HepG2 (cell line): ENCODE results near the gene GLIS2. TPM values are rescaled to one million over a fixed set of nuclear protein-coding genes. Genes with fewer than 3 reads are reported as not detected.
A peak's percentile ranks its signal among the peaks of the same experiment; 100 is the strongest.

Experiments
- CBX2 ChIP-seq, 2 experiments: fragments of 200-600 bp in 1 of 2; sonication (generic); formaldehyde crosslinking in 1 of 2; IDR thresholded peaks; 2 replicates each; pipeline versions ENCODE4 v1.7.0 to v1.8.1; 2018 to 2022; ENCODE audit warnings: low read depth in 2 of 2, low read length in 1 of 2, mild to moderate bottlenecking in 1 of 2, missing genetic modification reagents in 1 of 2
- CCDC6 ChIP-seq: sonication (generic); formaldehyde crosslinking; IDR thresholded peaks from 2 replicates; pipeline ENCODE4 v1.8.1; 2022; ENCODE audit warnings: mild to moderate bottlenecking, missing genetic modification reagents, moderate library complexity
- IRX3 ChIP-seq: sonication (generic); formaldehyde crosslinking; IDR thresholded peaks from 2 replicates; pipeline ENCODE4 v1.8.1; 2023; ENCODE audit warnings: mild to moderate bottlenecking, low read depth, missing genetic modification reagents, borderline replicate concordance
- KLF16 ChIP-seq, 2 experiments: sonication (generic) in 1 of 2; formaldehyde crosslinking in 1 of 2; IDR thresholded peaks; 2 replicates each; pipeline versions ENCODE4 v1.6.1 to v1.8.0; 2016 to 2023; ENCODE audit warnings: missing genetic modification reagents in 2 of 2, missing compliant biosample characterization in 1 of 2
- NFATC3 ChIP-seq: sonication (generic); formaldehyde crosslinking; IDR thresholded peaks from 2 replicates; pipeline ENCODE4 v1.5.1; 2020; ENCODE audit warnings: mild to moderate bottlenecking, missing genetic modification reagents
- NFYC ChIP-seq: IDR thresholded peaks from 2 replicates; pipeline ENCODE4 v1.6.1; 2016; ENCODE audit warnings: missing genetic modification reagents, missing compliant biosample characterization
- SAP130 ChIP-seq: IDR thresholded peaks from 2 replicates; pipeline ENCODE4 v1.6.1; 2016; ENCODE audit warnings: low read depth
- TSC22D2 ChIP-seq: sonication (generic); formaldehyde crosslinking; IDR thresholded peaks from 2 replicates; pipeline ENCODE4 v1.5.1; 2020; ENCODE audit warnings: missing genetic modification reagents, mild to moderate bottlenecking, borderline replicate concordance
- ZNF275 ChIP-seq: sonication (generic); formaldehyde crosslinking; IDR thresholded peaks from 2 replicates; pipeline ENCODE4 v1.8.0; 2022; ENCODE audit warnings: missing genetic modification reagents, mild to moderate bottlenecking, inconsistent platforms, borderline replicate concordance
- ZNF468 ChIP-seq: sonication (generic); formaldehyde crosslinking; IDR thresholded peaks from 2 replicates; pipeline ENCODE4 v1.8.0; 2022; ENCODE audit warnings: mild to moderate bottlenecking, moderate library complexity, missing genetic modification reagents
- ZNF639 ChIP-seq: conservative IDR thresholded peaks from 2 replicates; pipeline ENCODE4 v1.6.1; 2018; ENCODE audit warnings: missing genetic modification reagents
- ZNF780A ChIP-seq: sonication (generic); formaldehyde crosslinking; IDR thresholded peaks from 2 replicates; pipeline ENCODE4 v1.8.0; 2022; ENCODE audit warnings: mild to moderate bottlenecking, missing genetic modification reagents, moderate library complexity
- ZSCAN25 ChIP-seq: sonication (generic); formaldehyde crosslinking; IDR thresholded peaks from 2 replicates; pipeline ENCODE4 v1.8.0; 2022; ENCODE audit warnings: mild to moderate bottlenecking, missing genetic modification reagents
- ZSCAN29 ChIP-seq: sonication (generic); formaldehyde crosslinking; conservative IDR thresholded peaks from 2 replicates; pipeline ENCODE4 v1.4.0; 2020; ENCODE audit warnings: mild to moderate bottlenecking, missing genetic modification reagents
- polyA plus RNA-seq, 8 experiments: library from polyadenylated mRNA; depleted of rRNA in 3 of 8; stranded (reverse) in 7 of 8; unstranded in 1 of 8; fragments of >200 nt; fragmentation: Illumina TruSeq in 4 of 8; extraction: Trizol in 4 of 8; gene quantifications; 2 replicates each; pipeline versions ENCODE4 v1.2.1 to v1.2.3, GENCODE V29; 2011 to 2016; ENCODE audit warnings: low read depth in 4 of 8, missing spikeins in 1 of 8, mixed read lengths in 1 of 8; ENCODE audit not compliant: insufficient read depth in 1 of 8
- total RNA-seq, 5 experiments: library from RNA; depleted of rRNA; stranded (reverse); fragments of >200 nt; fragmentation: Illumina TruSeq; extraction: Trizol; gene quantifications; 2 replicates each; pipeline ENCODE4 v1.2.3, GENCODE V29; 2016; ENCODE audit warnings: low read depth in 1 of 5
- TF ChIP-seq, protein P1 (sequence below): sonication (generic); formaldehyde crosslinking; IDR thresholded peaks from 2 replicates; pipeline ENCODE4 v1.4.0; 2020; ENCODE audit warnings: missing genetic modification reagents, borderline replicate concordance
- TF ChIP-seq, protein P2 (sequence below): sonication (generic); formaldehyde crosslinking; IDR thresholded peaks from 2 replicates; pipeline ENCODE4 v1.4.0; 2020; ENCODE audit warnings: missing genetic modification reagents

Gene GLIS2
- total and polyA plus RNA-seq, 2 of the 13 experiments (the other 11 are each of a cell fraction or from before 2014, with no cell fraction given): 0.28 to 0.29 TPM

DNA sequence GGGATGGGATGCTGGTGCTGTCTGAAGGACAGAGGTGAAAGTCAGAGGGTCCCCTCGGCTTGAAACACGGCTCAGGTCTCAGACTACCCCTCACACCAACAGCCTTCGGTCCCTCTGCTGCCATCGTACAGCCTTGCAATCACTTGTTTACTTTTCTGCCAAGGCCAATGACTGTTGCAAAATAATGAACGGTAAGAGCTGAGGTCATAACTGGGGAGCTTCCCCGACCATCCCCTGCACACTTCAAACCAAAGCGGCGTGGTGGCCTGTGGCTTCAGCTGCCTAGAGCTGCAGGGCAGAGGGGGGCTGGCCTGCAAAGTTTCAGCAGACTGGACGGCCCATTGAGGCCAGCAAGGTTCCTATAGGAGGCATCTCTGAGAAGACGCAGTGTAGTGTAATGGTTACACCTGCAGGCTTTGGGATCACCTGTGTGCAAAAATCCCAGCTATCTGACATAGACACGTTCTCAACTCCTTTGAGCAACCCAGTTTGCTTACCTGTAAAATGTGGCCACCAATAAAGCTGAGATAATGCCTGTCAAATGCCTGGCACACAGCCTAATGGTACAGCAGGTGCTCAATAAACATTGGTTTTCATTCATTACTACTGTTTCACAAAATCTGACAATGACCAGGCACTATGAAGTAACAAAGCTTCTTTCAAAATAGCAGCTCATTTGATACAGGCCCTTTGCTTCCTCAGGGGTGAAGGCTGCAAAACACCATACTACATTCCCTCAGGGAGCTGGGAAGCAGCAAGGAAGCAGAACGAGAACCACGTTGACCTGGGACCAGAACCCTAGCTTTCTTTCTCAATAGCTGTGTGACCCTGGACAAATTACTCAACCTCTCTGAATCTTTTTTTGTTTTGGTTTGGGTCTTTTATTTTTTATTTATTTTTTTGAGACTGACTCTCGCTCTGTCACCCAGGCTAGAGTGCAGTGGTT lies 30.2 kb downstream of the GLIS2 start (continued):
- peak; percentile 36; the same call in 1 of the 2 replicates for TF ChIP-seq CCDC6
- TF ChIP-seq SAP130 (CRISPR knock-in tag): peak; percentile 97
- no peak for TF ChIP-seq NFATC3 (CRISPR knock-in tag)
- no peak; the same call in 1 of the 2 replicates for TF ChIP-seq ZSCAN29 (CRISPR knock-in tag)
- TF ChIP-seq IRX3 (CRISPR knock-in tag): no peak
- TF ChIP-seq ZNF275 (CRISPR knock-in tag): no peak
- TF ChIP-seq CBX2 (IDR thresholded peaks at IDR 0.05; ENCODE audit: low read depth, low read length): no peak
- TF ChIP-seq CBX2 (CRISPR knock-in tag; IDR thresholded peaks at IDR 0.05; ENCODE audit: low read depth): no peak
- peak; percentile 90 for TF ChIP-seq ZSCAN25
- no peak for TF ChIP-seq ZNF468 (CRISPR knock-in tag)
- TF ChIP-seq TSC22D2: no peak
- TF ChIP-seq ZNF639: peak; percentile 75
- TF ChIP-seq NFYC (CRISPR knock-in tag): no peak
- peak in 1 of 2 experiments; percentile 90; a peak in 2 of 4 replicates for TF ChIP-seq KLF16 (CRISPR knock-in tag; IDR thresholded peaks at IDR 0.05)
- TF ChIP-seq, protein P1, sequence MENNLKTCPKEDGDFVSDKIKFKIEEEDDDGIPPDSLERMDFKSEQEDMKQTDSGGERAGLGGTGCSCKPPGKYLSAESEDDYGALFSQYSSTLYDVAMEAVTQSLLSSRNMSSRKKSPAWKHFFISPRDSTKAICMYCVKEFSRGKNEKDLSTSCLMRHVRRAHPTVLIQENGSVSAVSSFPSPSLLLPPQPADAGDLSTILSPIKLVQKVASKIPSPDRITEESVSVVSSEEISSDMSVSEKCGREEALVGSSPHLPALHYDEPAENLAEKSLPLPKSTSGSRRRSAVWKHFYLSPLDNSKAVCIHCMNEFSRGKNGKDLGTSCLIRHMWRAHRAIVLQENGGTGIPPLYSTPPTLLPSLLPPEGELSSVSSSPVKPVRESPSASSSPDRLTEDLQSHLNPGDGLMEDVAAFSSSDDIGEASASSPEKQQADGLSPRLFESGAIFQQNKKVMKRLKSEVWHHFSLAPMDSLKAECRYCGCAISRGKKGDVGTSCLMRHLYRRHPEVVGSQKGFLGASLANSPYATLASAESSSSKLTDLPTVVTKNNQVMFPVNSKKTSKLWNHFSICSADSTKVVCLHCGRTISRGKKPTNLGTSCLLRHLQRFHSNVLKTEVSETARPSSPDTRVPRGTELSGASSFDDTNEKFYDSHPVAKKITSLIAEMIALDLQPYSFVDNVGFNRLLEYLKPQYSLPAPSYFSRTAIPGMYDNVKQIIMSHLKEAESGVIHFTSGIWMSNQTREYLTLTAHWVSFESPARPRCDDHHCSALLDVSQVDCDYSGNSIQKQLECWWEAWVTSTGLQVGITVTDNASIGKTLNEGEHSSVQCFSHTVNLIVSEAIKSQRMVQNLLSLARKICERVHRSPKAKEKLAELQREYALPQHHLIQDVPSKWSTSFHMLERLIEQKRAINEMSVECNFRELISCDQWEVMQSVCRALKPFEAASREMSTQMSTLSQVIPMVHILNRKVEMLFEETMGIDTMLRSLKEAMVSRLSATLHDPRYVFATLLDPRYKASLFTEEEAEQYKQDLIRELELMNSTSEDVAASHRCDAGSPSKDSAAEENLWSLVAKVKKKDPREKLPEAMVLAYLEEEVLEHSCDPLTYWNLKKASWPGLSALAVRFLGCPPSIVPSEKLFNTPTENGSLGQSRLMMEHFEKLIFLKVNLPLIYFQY (CRISPR knock-in tag): peak; percentile 15; the same call in 1 of the 2 replicates
- TF ChIP-seq, protein P2, sequence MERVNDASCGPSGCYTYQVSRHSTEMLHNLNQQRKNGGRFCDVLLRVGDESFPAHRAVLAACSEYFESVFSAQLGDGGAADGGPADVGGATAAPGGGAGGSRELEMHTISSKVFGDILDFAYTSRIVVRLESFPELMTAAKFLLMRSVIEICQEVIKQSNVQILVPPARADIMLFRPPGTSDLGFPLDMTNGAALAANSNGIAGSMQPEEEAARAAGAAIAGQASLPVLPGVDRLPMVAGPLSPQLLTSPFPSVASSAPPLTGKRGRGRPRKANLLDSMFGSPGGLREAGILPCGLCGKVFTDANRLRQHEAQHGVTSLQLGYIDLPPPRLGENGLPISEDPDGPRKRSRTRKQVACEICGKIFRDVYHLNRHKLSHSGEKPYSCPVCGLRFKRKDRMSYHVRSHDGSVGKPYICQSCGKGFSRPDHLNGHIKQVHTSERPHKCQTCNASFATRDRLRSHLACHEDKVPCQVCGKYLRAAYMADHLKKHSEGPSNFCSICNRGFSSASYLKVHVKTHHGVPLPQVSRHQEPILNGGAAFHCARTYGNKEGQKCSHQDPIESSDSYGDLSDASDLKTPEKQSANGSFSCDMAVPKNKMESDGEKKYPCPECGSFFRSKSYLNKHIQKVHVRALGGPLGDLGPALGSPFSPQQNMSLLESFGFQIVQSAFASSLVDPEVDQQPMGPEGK (CRISPR knock-in tag): peak; percentile 86
- TF ChIP-seq ZNF780A (CRISPR knock-in tag): peak; percentile 59; the same call in 1 of the 2 replicates
